Astrocyte of the cerebellum (primary cell): Measurements from ENCODE around the gene CXCR5.

Source experiments
- DNase-seq: peaks from one replicate; pipeline ENCODE4 v3.0.0-alpha.2; 2011; ENCODE audit warnings: low read depth
- H3K4me3 ChIP-seq: 2 replicates; pipeline ENCODE4 v1.5.1; 2011; ENCODE audit warnings: mild to moderate bottlenecking, low read depth, low read length, moderate library complexity
- CTCF ChIP-seq: IDR thresholded peaks from 2 replicates; pipeline ENCODE4 v1.5.1; 2012; ENCODE audit warnings: low read length, low read depth, moderate library complexity, mild to moderate bottlenecking; ENCODE audit errors: missing control alignments
- in situ Hi-C: cut with HindIII; loops from 2 replicates; pipeline ENCODE4 v1.10.0; 2017; ENCODE audit warnings: low sequenced_read_pairs

Gene CXCR5

DNA sequence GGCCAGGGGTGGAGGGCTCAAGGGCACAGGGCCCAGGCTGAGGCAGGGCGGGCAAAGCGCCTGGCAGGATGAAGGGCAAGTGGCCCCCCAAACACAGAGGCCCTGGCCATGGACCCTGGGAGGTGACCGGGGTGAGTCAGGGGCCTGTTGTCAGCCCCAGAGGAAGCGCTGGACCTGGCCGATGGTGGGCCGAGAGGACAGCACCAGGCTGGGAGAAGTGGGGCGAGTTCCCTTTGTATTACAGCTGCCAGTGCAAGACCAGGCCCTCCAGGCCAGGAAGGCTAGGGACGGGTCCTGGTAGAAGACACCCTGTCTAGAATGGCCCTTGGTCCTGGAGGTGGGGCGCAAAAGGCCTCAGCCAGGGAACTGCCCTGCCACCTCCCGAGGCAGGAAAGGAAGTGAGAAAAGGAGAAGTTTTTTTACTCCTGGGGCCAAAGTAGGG lies 12.8 kb downstream of the CXCR5 start:
- no peak for TF ChIP-seq CTCF
- in situ Hi-C loops = no loop called here
- no peak overlapping the region for H3K4me3 ChIP-seq
- no peak for DNase-seq

GRCh38 chr11:118896921-118897591 lies 13.4 kb downstream of the CXCR5 start:
- in situ Hi-C loops = no loop called here
- no peak for TF ChIP-seq CTCF
- DNase-seq = no peak
- H3K4me3 ChIP-seq = no peak overlapping the region

DNA sequence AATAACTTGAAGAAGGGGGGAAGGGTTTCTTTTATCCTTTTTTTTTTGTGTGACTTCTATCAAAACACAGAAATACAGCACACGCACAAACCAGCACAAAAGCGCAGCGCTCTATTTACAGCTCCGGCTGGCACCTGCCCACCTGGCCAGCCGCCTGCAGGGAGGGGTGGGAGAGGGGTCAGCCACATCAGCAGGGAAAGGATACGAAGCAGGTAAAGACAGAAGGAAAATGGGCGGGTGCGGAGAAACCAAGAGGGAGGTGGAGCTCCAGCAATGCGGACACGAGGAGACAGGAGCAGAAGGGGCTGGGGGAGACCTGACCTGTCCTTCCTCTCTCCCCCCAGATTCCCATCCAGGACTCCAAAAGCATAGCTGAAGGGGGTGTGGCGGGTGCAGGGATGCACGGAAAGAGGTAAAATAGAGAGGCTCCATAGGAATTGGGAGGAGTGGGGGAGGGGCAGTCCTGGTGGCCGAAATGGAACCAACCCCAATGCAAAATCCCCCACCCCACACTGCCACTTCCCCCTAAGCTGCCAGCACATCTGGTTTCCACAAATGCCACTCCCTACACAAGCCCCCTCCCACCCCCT lies 14.1 kb downstream of the CXCR5 start:
- TF ChIP-seq CTCF = no peak
- no peak for DNase-seq
- in situ Hi-C loops = no loop called here
- no peak overlapping the region for H3K4me3 ChIP-seq

- in situ Hi-C loops = no loop called here
- no peak for TF ChIP-seq CTCF
- DNase-seq = no peak
- H3K4me3 ChIP-seq = no peak overlapping the region
These were observed 15.0 kb downstream of the CXCR5 start for GRCh38 chr11:118898400-118899295.

- no peak overlapping the region for H3K4me3 ChIP-seq
- TF ChIP-seq CTCF = no peak
- no peak for DNase-seq
- in situ Hi-C loops = no loop called here
These were observed 15.6 kb downstream of the CXCR5 start for GRCh38 chr11:118899296-118899688.

GRCh38 chr11:118899706-118900360 lies 16.1 kb downstream of the CXCR5 start:
- DNase-seq = no peak
- in situ Hi-C loops = loop anchor here (10.0 kb wide), 2 partner anchors 105 to 195 kb away; partner anchors contain the start of gene DDX6
- TF ChIP-seq CTCF = no peak
- H3K4me3 ChIP-seq = no peak overlapping the region
